ENCODE measurements around the gene JMJD8. TPM values are rescaled to one million over a fixed set of nuclear protein-coding genes. Genes with fewer than 3 reads are reported as not detected.

The JMJD8 gene
- total RNA-seq, 4 donors from 2014 or later, result 22.8 to 81.8 (median 41.0) TPM

- Histone ChIP-seq H3K9me3 (no peaks in the 10 kb centered on the region), H3K4me3 (peak overlapping the region; percentile 76 to 99 (median 83)), H3K36me3 (no peaks in the 10 kb centered on the region), H3K27ac (peak overlapping the region; percentile 86 to 95 (median 90)), H3K27me3 (peaks cover 11 to 18% (median 16%) of the 10 kb centered on the region in 3 donors), H3K4me1 (peaks cover 14 to 24% of the 10 kb centered on the region in 2 donors)
- no peak for DNase-seq
- intact Hi-C loops (cut with DNase I; ENCODE audit: low total_unique reads), result loop anchor here (1.0 to 2.0 kb wide), 3 partner anchors 19 to 67 kb away; partner anchors contain the start of genes CHTF18, RPUSD1 and WDR24
- TF ChIP-seq CTCF (IDR thresholded peaks at IDR 0.05 in 4 of 5, conservative IDR thresholded peaks at IDR 0.05 in 1 of 5) (no peak), POLR2A (IDR thresholded peaks at IDR 0.05) (no peak)
- in situ Hi-C loops (cut with MboI; ENCODE audit: low sequenced_read_pairs in 4 of 4), result no loop called here
- ATAC-seq, result no peak
These were observed 37.8 kb upstream of the JMJD8 start for GRCh38 chr16:721765-722540.

GRCh38 chr16:720990-721764 lies 37.0 kb upstream of the JMJD8 start, which contains the start of gene ANTKMT:
Gene ANTKMT, plus strand, starts transcription at chr16:721146. Its CDS starts 129 bp downstream, at chr16:721275.
- Histone ChIP-seq H3K9me3 (no peaks in the 10 kb centered on the region), H3K27me3 (peaks cover 6 to 14% (median 11%) of the 10 kb centered on the region in 3 donors), H3K36me3 (no peaks in the 10 kb centered on the region), H3K27ac (peak within 1 kb of the TSS; percentile 86 to 95 (median 90)), H3K4me1 (peaks cover 15 to 30% of the 10 kb centered on the region in 2 donors), H3K4me3 (peak within 1 kb of the TSS; percentile 76 to 99 (median 83))
- peak; percentile 70 to 71 for TF ChIP-seq POLR2A (IDR thresholded peaks at IDR 0.05)
- peak in 2 of 5 experiments; percentile 19 to 34 for TF ChIP-seq CTCF (IDR thresholded peaks at IDR 0.05 in 4 of 5, conservative IDR thresholded peaks at IDR 0.05 in 1 of 5)
- peak; percentile 90 for ATAC-seq
- in situ Hi-C loops (cut with MboI; ENCODE audit: low sequenced_read_pairs in 4 of 4) (no loop called here), intact Hi-C loops (cut with DNase I; ENCODE audit: low total_unique reads) (loop anchor here (1.0 to 2.0 kb wide), 3 partner anchors 20 to 68 kb away; partner anchors contain the start of genes CHTF18, RPUSD1 and WDR24)
- DNase-seq, result peak; percentile 68 to 83

GRCh38 chr16:720447-720989 lies 36.4 kb upstream of the JMJD8 start:
- Histone ChIP-seq H3K27ac (peak overlapping the region; percentile 86 to 95 (median 90)), H3K4me1 (peaks cover 21 to 35% of the 10 kb centered on the region in 2 donors), H3K4me3 (peak overlapping the region; percentile 76 to 99 (median 83)), H3K9me3 (no peaks in the 10 kb centered on the region), H3K27me3 (peaks cover 0 to 7% (median 5%) of the 10 kb centered on the region in 3 donors), H3K36me3 (no peaks in the 10 kb centered on the region)
- in situ Hi-C loops (cut with MboI; ENCODE audit: low sequenced_read_pairs in 4 of 4), result no loop called here
- TF ChIP-seq POLR2A (IDR thresholded peaks at IDR 0.05), result no peak
- TF ChIP-seq CTCF (IDR thresholded peaks at IDR 0.05 in 4 of 5, conservative IDR thresholded peaks at IDR 0.05 in 1 of 5), result no peak
- intact Hi-C loops (cut with DNase I; ENCODE audit: low total_unique reads), result loop anchor here (2.0 kb wide), 1 partner anchor 68 kb away; the partner anchor contains the start of genes CHTF18 and RPUSD1
- ATAC-seq (peak; percentile 31 to 38), DNase-seq (no peak)

- DNase-seq, result no peak
- H3K27me3 ChIP-seq, result peaks cover 0 to 1% (median 0%) of the 10 kb centered on the region in 3 donors
- TF ChIP-seq CTCF (IDR thresholded peaks at IDR 0.05 in 4 of 5, conservative IDR thresholded peaks at IDR 0.05 in 1 of 5) (no peak), POLR2A (IDR thresholded peaks at IDR 0.05) (no peak)
- peaks cover 21 to 35% of the 10 kb centered on the region in 2 donors for H3K4me1 ChIP-seq
- intact Hi-C loops (cut with DNase I; ENCODE audit: low total_unique reads) (loop anchor here (2.0 kb wide), 1 partner anchor 69 kb away; the partner anchor contains the start of genes CHTF18 and RPUSD1), in situ Hi-C loops (cut with MboI; ENCODE audit: low sequenced_read_pairs in 4 of 4) (no loop called here)
- no peaks in the 10 kb centered on the region for H3K9me3 ChIP-seq
- no peak for ATAC-seq
- peak overlapping the region; percentile 76 to 99 (median 83) for H3K4me3 ChIP-seq
- peak overlapping the region; percentile 86 to 95 (median 90) for H3K27ac ChIP-seq
- no peaks in the 10 kb centered on the region for H3K36me3 ChIP-seq
These were observed 35.8 kb upstream of the JMJD8 start for GRCh38 chr16:719815-720446.
